Cardiac septum (tissue), 1 donor: ENCODE results near the gene PHTF2. TPM values are rescaled to one million over a fixed set of nuclear protein-coding genes. Genes with fewer than 3 reads are reported as not detected.
"Not testable (repeated sequence)": the region's sequence is repeated elsewhere in the genome, so short reads cannot be mapped to it uniquely, and the experiment has no call there.

ENCODE experiments used
- DNase-seq: peaks from one replicate; pipeline ENCODE4 v3.0.0-alpha.2; 2020; ENCODE audit warnings: low spot score
- intact Hi-C: fragments of 100-400 bp; cut with DNase I; formaldehyde crosslinking; loops from one replicate; pipeline ENCODE4 v1.14.0; 2022
- total RNA-seq: library from RNA; stranded (reverse); fragmentation: NEBNext Ultra II Directional; extraction: Animal tissue kit (Norgen Biotek cat#: 25700); gene quantifications from one replicate; pipeline ENCODE4 v1.2.1, GENCODE V29; 2021
- donor health status: DM: no; HTN: no; CAD: no.

PHTF2 gene
- total RNA-seq, 1 donor from 2014 or later: 12.5 TPM

DNA sequence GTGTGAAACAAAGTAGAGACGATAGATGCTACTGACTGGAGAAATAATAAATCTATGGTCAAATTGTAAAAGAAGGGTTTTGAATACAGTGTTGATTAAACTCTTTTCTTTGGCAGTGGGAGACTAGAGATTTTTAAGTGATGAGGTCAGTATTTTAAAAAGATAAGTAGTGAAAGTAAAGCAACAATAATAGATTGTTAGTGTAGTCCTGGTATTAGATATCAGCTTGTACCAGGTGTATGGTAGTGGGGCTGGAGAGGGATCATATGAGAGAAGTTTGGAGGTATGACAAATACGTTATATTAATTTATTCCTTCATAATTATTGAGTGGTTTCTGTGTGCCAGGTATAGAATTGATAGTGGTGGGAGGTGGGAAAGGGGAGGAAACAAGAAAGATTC is 25.2 kb downstream of the PHTF2 start:
- intact Hi-C loops: no loop called here
- DNase-seq: no peak

DNA sequence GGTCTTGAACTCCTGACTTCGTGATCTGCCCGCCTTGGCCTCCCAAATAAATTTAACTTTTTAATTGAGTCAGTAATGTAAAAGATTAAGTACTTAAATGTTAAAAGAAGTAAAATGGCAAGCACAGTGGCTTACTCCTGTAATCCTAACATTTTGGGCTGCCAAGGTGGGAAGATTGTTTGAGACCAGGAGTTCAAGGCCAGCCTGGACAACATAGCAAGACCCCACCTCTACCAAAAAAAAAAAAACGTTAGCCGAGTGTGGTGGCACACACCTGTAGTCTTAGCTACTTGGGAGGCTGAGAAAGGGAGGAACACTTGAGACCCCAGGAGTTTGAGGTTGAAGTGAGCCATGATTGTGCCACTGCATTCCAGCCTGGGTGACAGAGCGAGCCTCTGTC is 26.1 kb downstream of the PHTF2 start:
- DNase-seq: no peak
- intact Hi-C loops: no loop called here

DNA sequence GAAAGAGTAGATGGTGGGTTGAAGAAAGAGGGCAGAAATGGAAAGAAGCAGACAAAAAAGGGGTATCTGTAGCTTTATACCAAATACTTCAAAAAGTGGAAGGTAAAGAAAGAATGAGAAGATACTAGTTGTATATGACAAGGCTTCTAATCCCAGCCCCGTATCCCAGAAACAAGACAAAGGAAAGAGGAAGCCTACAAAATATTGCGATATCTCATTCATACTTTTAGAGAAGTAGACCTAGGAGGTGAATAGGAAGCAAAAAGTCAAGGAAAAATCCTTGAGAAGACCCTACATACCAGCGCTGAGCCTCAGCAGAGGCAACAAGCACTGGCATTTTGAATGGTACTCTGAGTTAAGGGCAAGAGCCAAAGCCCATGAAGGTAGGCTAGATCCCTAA is 26.6 kb downstream of the PHTF2 start:
- intact Hi-C loops: no loop called here

DNA sequence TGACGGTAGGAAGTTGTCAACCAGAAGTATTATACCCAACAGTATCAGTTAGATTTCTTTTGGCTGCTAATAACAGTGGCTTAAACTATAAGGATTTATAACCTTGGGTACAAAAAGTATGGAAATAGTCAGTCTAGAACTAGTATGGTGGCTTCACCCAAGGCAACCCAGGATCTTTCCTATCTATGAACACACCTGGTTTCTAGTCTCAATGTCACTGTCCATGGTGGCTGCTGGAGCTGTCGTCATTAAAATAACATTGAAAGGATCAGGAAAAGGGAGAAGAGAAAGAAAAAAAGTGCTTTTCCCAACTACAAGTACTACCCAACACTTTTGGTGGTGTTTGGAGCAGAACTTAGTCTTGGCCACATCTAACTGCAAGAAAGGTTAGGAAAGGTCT is 27.7 kb downstream of the PHTF2 start:
- no peak for DNase-seq
- intact Hi-C loops: no loop called here

More for the DNA sequence above, 26.6 kb downstream of the PHTF2 start:
- no peak for DNase-seq

DNA sequence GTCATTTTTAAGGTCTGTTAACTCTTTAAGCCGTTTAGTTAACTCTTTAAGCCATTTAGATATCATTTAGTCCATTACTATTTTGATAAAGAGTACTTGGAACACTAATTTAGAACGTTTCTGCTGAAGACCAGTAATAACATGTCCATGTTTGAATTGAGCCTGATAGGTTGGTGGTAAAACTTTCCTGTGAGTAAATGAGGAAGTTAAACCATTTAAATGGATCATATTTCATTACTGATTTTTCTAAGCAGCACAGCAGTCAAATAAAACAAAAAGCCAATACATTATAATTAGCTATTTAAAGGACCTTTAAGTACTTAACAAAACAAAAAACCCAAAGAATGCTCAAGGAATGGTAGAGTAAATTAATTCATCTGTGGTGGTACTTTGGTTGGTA is 29.4 kb downstream of the PHTF2 start:
- no peak for DNase-seq
- intact Hi-C loops: no loop called here

DNA sequence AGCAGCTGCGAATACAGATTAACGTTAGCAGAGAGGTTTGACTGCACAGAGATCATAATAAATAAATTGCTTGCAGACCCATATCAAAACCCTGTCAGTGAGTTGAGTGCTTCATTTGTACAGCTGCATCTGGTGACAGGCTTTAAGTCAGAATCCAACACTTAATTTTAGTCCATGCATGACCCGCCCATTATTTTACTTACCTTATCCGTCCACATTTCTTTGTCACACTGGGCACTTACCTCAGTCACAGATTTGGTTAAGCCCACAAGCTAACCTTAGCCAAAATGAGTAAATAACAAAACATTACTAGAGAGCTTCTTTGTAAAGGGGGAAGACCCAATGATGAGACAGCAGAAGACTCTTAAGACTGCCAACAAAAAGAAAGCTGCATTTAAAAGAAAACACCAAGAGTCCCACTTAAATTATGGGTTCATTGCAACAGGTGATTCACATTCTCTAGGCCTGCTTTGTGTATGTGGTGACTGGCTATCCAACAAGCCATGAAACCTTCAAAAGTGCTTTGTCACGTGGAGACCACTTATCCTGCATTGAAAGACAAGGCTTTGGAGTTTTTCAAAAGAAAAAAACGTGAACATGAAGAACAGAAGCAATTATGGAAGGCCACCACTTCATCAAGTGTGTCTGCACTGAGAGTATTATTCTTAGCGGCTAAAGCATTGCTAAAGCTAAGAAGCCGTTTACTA is 32.2 kb downstream of the PHTF2 start:
- no peak for DNase-seq
- intact Hi-C loops: no loop called here

DNA sequence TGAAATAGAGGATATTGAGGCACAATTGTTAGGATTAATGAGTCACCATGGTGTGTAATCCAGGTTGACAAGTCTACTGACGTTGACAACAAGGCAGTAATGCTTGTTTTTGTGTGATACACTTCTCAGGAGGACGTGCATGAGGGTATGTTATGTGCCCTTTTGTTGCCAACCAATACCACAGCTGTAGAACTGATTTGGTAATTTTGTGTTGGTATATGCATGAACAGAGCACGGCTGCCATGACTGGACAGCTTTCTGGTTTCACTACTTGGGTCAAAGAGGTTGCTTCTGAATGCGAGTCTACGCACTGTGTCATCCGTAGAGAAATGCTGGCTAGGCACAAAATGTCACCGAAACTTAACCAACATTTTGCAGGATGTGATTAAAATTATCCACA is 32.9 kb downstream of the PHTF2 start:
- no peak for DNase-seq
- intact Hi-C loops: no loop called here

DNA sequence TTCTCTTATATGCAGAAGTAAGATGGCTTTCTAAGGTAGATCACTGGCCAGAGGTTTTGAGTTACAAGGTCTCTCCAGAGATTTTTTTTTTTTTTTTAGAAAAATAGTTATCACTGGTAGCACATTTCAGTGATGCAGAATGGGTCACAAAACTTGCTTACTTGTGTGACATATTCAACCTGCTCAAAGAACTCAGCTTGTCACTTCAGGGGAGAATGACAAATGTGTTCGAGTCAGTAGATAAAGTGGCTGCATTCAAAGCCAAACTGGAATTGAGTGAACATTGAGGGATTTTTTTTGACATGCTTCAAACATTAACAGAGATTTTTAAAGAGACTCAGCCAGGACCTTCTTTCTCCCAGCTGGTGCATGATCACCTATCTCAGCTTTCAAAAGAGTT is 33.4 kb downstream of the PHTF2 start:
- no peak for DNase-seq
- intact Hi-C loops: no loop called here

DNA sequence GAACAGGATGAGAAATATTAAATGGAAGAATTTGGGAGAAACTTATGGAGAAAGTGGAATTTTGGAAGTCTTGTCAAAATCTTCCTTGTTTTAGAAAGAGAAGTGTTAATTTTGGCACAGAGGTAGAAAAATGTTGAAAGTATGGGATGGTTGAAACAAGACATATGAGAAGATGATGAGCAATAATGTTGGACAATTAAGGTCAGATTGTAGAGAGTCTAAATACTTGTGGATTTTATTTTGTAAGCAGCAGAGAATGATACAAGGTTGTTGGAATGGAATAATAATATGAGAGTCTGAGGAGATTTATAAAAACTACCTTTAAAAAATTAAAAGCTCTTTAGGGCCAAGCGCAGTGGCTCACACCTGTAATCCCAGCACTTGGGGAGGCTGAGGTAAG is 34.6 kb downstream of the PHTF2 start:
- intact Hi-C loops: no loop called here

DNA sequence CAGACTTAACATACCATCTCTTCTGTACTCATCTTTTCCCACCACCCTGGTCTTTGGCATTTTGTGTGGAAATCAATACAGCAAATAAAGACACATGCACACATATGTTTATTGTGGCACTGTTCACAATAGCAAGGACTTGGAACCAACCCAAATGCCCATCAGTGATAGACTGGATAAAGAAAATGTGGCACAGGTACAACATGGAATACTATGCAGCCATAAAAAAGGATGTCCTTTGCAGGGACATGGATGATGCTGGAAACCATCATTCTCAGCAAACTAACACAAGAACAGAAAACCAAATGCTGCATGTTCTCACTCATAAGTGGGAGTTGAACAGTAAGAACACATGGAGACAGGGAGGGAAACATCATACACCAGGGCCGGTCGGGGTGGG is 37.9 kb downstream of the PHTF2 start:
- intact Hi-C loops, DNase-seq: not testable (repeated sequence)

More for the DNA sequence above, 34.6 kb downstream of the PHTF2 start:
- no peak for DNase-seq

DNA sequence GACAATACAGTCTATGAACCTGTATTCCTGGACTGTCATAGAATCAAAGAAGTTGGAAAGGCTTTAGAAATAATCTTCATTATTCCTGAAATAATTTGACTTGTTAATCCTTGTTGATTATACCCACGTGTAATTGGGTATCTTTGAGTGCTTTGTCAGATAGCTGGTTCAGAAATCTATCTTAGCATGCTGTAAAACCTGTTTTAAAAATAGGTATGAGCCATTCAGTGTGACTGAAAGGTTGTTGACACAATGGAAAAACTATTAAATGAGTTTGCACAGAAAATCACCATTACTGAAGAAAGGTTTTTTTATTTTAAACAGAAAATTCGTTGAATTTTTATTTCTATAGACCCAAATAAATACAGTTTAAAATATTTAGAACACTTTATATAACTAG is 38.7 kb downstream of the PHTF2 start:
- intact Hi-C loops: no loop called here

DNA sequence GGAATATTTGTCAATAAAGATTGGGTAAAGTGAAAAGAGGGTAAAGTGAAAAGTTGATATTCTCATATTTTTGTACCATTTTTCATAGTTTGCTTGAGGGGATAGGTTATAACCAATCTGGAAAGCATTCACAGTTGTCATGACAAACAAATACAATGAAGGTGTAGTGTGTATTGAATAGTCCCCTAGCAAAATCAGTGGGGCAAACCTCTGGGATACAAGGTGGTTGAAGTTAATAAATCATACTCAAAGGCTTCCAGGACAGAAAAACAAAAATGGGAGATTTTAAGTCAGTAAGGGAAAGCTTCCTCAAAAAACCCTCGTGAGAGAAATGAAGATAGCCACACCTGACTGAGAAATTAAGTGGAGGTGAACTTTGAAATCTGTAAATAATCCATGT is 39.4 kb downstream of the PHTF2 start:
- no peak for DNase-seq
- intact Hi-C loops: no loop called here

More for the DNA sequence above, 38.7 kb downstream of the PHTF2 start:
- DNase-seq: no peak

DNA sequence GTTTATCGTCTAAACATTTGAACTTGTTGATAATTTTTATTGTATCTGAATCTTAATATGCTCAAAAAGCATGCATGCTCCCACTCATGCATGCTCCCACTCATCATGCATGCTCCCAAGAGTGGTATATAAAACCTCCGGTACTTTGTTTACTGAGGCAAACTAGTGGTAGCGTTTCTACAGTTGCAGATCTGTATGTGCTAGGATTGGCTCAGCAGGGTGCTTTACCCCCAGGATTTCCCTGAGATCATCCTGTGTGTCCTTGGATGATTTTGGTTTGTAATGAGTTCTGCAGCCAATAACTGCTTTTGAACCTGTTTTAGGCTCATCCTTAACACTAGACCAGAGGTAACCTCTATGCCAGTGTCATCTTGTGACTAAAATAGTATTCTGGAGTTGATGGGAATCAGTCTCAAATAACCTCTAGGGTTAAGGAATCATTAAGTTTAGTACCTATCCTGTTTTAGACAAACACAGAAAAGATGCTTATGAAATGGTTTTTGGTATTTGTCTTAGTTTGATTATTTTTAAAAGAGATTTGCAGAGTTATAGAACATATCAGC is 40.4 kb downstream of the PHTF2 start:
- intact Hi-C loops: no loop called here
- no peak for DNase-seq

DNA sequence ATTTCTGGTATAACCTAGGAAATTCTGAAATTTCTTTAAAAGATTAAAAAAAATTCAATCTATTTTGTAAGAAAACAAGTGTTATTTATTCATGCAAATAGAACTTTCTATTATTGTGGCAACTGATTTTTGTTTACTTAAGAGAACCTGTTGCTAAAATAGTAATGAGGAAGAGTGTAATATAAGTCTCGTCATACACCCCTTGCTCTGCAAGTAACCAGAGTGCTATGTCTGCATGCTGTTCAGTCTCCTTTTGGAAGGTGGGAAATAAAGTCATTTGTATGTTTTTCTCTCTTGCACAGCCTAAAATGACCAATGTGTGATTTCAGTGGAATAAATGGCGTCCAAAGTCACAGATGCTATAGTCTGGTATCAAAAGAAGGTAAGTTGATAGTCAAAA is 41.3 kb downstream of the PHTF2 start:
- no peak for DNase-seq
- intact Hi-C loops: no loop called here

DNA sequence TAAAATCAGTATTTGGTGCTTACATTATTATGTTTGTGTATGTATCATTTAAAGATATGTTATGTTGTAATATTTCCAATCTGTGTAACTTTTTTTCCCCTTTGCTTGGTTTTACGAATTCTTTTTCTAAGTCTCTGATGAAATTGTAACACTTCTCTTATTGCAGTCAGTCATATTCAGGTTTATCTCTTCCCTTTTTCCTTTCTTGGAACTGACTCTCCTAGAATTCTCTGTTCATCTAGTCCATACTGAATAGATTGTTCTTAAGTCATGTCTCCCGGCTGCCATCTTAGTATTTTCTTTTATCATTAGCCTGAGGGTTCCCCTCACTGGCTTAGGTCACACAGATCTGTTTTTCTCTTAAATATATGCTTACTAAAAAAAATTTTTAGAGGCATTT is 44.6 kb downstream of the PHTF2 start:
- DNase-seq: no peak
- intact Hi-C loops: no loop called here

DNA sequence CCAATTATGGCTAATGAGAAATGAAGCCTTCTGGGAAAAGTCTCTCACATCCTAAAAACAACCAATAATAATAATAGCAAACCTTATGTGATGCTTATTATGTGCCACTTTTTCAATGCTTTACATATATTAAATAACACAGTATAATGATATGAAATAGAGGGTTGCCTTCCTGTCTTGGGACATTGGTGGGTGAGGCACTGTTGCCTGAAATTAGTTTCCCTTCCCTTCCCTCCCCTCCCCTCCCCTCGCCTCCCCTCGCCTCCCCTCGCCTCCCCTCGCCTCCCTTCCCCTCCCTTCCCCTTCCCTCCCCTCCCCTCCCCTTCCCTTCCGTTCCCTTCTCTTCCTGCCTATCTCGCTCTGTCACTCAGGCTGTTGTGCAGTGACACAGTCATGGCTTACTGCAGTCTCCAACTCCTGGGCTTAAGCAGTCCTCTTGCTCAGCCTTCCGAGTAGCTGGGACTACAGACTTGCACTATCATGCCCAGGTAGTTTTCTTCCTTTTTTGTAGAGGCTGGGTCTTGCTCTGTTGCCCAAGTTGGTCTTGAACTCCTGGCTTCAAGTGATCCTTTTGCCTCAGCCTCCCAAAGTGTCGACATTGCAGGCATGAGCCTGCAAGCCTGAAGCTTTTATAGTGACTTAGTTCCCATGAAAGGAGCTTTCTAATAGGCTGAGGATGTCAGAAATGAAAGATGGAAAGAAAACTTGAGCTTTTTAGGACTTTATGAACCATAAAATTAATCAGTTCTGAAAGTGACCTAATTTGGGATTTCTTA is 47.9 kb downstream of the PHTF2 start:
- no peak for DNase-seq
- intact Hi-C loops: no loop called here

DNA sequence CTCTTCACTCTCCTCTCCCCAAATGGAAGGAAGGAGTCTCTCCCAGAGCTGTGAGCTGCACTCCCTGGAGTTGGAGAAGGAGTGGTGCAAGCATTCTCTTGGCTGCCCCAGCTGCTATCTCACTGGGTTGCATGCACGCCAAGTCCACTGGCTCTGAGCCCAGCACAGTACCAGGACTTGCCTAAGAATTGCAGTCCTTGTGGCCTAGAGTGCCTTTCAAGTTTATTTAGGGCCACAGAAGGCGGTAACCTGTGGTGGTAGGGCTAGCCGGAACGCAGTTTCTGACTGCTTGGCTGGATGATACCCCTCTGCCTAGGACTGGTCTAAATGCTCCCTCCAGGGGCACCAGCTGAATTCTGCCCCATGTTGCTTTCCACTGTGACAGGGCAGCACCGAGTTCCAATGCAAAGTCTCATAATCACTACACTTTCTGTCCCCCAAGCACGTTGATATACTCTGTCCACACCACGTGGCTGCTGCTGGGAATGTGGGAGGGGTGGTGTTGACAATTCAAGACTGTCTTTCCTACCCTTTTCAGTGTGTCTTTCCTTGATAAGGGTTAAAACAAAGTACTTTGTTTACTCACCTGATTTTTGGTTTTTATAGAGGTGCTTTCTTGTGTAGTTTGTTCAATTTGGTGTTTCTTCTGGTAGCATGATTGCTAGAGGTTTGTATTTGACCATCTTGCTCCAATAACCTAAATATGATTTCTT is 57.0 kb downstream of the PHTF2 start:
- no peak for DNase-seq
- intact Hi-C loops: no loop called here

DNA sequence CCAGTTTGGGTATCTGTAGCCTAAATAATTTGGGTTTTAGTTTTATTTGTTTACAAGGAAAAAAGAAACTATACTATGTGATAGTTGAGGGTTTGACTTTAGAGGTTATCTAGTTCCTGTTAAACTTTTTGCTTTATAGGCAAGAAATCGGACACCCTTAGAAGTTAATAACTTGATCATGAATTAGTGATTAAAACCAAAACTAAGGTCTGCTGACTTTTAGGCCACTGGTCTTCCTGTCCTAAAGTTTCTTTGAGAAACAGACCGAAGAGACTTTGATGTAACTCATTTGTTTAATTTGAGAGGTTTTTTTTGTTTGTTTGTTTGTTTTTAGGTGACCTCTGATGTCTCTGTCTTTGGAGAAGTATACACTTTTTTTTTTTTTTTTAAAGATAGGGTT is 59.7 kb downstream of the PHTF2 start:
- no peak for DNase-seq
- intact Hi-C loops: no loop called here

DNA sequence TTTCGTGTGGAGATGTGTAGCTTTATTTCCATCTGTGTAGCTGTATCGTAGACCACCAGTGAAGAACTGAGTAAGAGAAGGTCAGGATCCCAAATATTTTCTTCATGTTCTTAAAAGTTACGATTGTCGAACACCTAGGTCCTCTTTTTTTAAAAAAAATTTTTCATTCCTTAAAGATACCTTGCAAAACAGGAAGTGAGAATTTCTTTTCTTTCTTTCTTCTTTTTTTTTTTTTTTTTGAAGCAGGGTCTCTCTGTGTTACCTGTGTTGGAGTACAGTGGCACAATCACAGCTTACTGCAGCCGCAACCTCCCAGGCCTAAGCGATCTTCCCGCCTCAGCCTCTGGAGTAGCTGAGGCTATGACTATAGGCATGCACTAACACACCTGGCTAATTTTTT is 60.8 kb downstream of the PHTF2 start:
- no peak for DNase-seq
- intact Hi-C loops: no loop called here

DNA sequence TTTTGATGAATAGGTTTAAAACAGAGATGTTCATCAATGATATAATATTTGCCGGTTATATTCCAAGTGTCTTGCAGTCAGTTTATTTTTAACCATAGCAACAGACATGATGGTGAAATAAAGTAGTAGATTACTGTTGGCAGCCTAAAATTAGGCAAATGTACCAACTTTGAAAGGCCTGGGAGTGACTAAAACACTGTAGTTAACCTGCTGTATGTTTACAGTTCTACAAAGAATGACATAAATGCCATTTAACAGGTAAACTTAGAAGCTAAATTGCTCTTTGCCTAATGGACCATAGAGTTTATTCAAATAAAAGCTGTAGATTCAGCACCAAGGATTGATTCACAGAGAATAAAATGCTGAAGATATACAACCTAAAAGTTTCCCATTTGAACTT is 64.1 kb downstream of the PHTF2 start:
- intact Hi-C loops: no loop called here

More for the DNA sequence above, 64.1 kb downstream of the PHTF2 start:
- DNase-seq: no peak
